ENCODE measurements around the gene ERICH6. TPM values are rescaled to one million over a fixed set of nuclear protein-coding genes. Genes with fewer than 3 reads are reported as not detected.

ERICH6 gene
- total RNA-seq, 2 experiments from 2014 or later, result 0.38 to 0.81 TPM

GRCh38 chr3:150662410-150663200 is 41.1 kb downstream of the ERICH6 start:
- no peak overlapping the region for H3K4me3 Mint-ChIP-seq
- no peaks in the 10 kb centered on the region for H3K9me3 Mint-ChIP-seq
- no peak for DNase-seq
- no peak overlapping the region for H3K27ac Mint-ChIP-seq
- H3K36me3 Mint-ChIP-seq (ENCODE audit: low read depth), result peaks cover 4% of the 10 kb centered on the region
- peaks cover 17% of the 10 kb centered on the region for H3K27me3 Mint-ChIP-seq
- ChIA-PET CTCF (no interaction called here), POLR2A (no interaction called here)
- H3K4me1 Mint-ChIP-seq, result peaks cover 29% of the 10 kb centered on the region

- no peak overlapping the region for H3K4me3 Mint-ChIP-seq
- ChIA-PET POLR2A (no interaction called here), CTCF (no interaction called here)
- no peaks in the 10 kb centered on the region for H3K36me3 Mint-ChIP-seq (ENCODE audit: low read depth)
- no peak overlapping the region for H3K27ac Mint-ChIP-seq
- peaks cover 6% of the 10 kb centered on the region for H3K4me1 Mint-ChIP-seq
- H3K27me3 Mint-ChIP-seq, result peaks cover 18% of the 10 kb centered on the region
- no peaks in the 10 kb centered on the region for H3K9me3 Mint-ChIP-seq
- no peak for DNase-seq
Measured at GRCh38 chr3:150656316-150656715, 47.4 kb downstream of the ERICH6 start.

GRCh38 chr3:150653110-150653561 is 50.6 kb downstream of the ERICH6 start:
- no peak overlapping the region for H3K27ac Mint-ChIP-seq
- no peaks in the 10 kb centered on the region for H3K9me3 Mint-ChIP-seq
- no peak for DNase-seq
- ChIA-PET POLR2A (no interaction called here), CTCF (no interaction called here)
- no peaks in the 10 kb centered on the region for H3K36me3 Mint-ChIP-seq (ENCODE audit: low read depth)
- peaks cover 4% of the 10 kb centered on the region for H3K4me1 Mint-ChIP-seq
- H3K4me3 Mint-ChIP-seq, result no peak overlapping the region
- H3K27me3 Mint-ChIP-seq, result peaks cover 18% of the 10 kb centered on the region

GRCh38 chr3:150640256-150640655 is 63.5 kb downstream of the ERICH6 start:
- Mint-ChIP-seq H3K27ac (no peak overlapping the region), H3K9me3 (no peaks in the 10 kb centered on the region), H3K27me3 (peaks cover 9% of the 10 kb centered on the region), H3K4me1 (peaks cover 28% of the 10 kb centered on the region), H3K36me3 (ENCODE audit: low read depth) (peaks cover 5% of the 10 kb centered on the region), H3K4me3 (no peak overlapping the region)
- DNase-seq, result no peak
- ChIA-PET POLR2A (interaction anchor here (1.0 kb wide), 1 partner anchor 38 kb away, joined by 3 read pairs; the partner anchor contains the start of gene SELENOT), CTCF (no interaction called here)

GRCh38 chr3:150639262-150639661 is 64.5 kb downstream of the ERICH6 start:
- no peak for DNase-seq
- H3K36me3 Mint-ChIP-seq (ENCODE audit: low read depth), result peaks cover 4% of the 10 kb centered on the region
- peaks cover 37% of the 10 kb centered on the region for H3K4me1 Mint-ChIP-seq
- ChIA-PET CTCF (no interaction called here), POLR2A (interaction anchor here (1.0 to 1.4 kb wide), 2 partner anchors 37 to 48 kb away, joined by 3 read pairs; partner anchors contain the start of gene SELENOT)
- H3K27me3 Mint-ChIP-seq, result peaks cover 8% of the 10 kb centered on the region
- no peaks in the 10 kb centered on the region for H3K9me3 Mint-ChIP-seq
- no peak overlapping the region for H3K27ac Mint-ChIP-seq
- H3K4me3 Mint-ChIP-seq, result no peak overlapping the region

GRCh38 chr3:150636258-150636657 is 67.5 kb downstream of the ERICH6 start:
- H3K4me3 Mint-ChIP-seq, result no peak overlapping the region
- H3K36me3 Mint-ChIP-seq (ENCODE audit: low read depth), result peaks cover 13% of the 10 kb centered on the region
- H3K4me1 Mint-ChIP-seq, result peaks cover 34% of the 10 kb centered on the region
- H3K27ac Mint-ChIP-seq, result no peak overlapping the region
- POLR2A ChIA-PET, result interaction anchor here (0.9 to 1.5 kb wide), 4 partner anchors 66 to 115 kb away, joined by 3 to 7 read pairs (median 4); partner anchors contain the start of genes EIF2A, ERICH6 and SERP1
- no peaks in the 10 kb centered on the region for H3K27me3 Mint-ChIP-seq
- no peak for DNase-seq
- CTCF ChIA-PET, result interaction anchor here (0.8 to 1.2 kb wide), 2 partner anchors 85 to 239 kb away, joined by 3 read pairs; no protein-coding TSS in a partner anchor
- H3K9me3 Mint-ChIP-seq, result no peaks in the 10 kb centered on the region

- DNase-seq, result no peak
Measured at GRCh38 chr3:150635526-150635925, 68.2 kb downstream of the ERICH6 start.

GRCh38 chr3:150635076-150635475 is 68.6 kb downstream of the ERICH6 start:
- ChIA-PET POLR2A (interaction anchor here (0.5 to 2.2 kb wide), 11 partner anchors 8 to 226 kb away, joined by 3 to 11 read pairs (median 4); partner anchors contain the start of genes EIF2A, ERICH6, SELENOT and SERP1), CTCF (interaction anchor here (0.6 to 1.7 kb wide), 5 partner anchors 46 to 129 kb away, joined by 3 to 4 read pairs (median 3); partner anchors contain the start of gene ERICH6)
- peaks cover 17% of the 10 kb centered on the region for H3K36me3 Mint-ChIP-seq (ENCODE audit: low read depth)
- no peaks in the 10 kb centered on the region for H3K27me3 Mint-ChIP-seq
- peaks cover 36% of the 10 kb centered on the region for H3K4me1 Mint-ChIP-seq
- no peaks in the 10 kb centered on the region for H3K9me3 Mint-ChIP-seq
- no peak overlapping the region for H3K4me3 Mint-ChIP-seq
- no peak for DNase-seq
- H3K27ac Mint-ChIP-seq, result peak overlapping the region; percentile 72

More at GRCh38 chr3:150635526-150635925, 68.2 kb downstream of the ERICH6 start:
- Mint-ChIP-seq H3K4me1 (peaks cover 35% of the 10 kb centered on the region), H3K36me3 (ENCODE audit: low read depth) (peaks cover 15% of the 10 kb centered on the region), H3K27me3 (no peaks in the 10 kb centered on the region), H3K4me3 (no peak overlapping the region), H3K9me3 (no peaks in the 10 kb centered on the region), H3K27ac (peak overlapping the region; percentile 72)
- POLR2A ChIA-PET, result interaction anchor here (0.5 to 2.2 kb wide), 11 partner anchors 9 to 226 kb away, joined by 3 to 11 read pairs (median 4); partner anchors contain the start of genes EIF2A, ERICH6, SELENOT and SERP1
- CTCF ChIA-PET, result interaction anchor here (0.6 to 1.7 kb wide), 6 partner anchors 45 to 238 kb away, joined by 3 to 4 read pairs (median 3); partner anchors contain the start of gene ERICH6

GRCh38 chr3:150631515-150632221 is 72.1 kb downstream of the ERICH6 start:
- Mint-ChIP-seq H3K4me1 (peaks cover 31% of the 10 kb centered on the region), H3K9me3 (no peaks in the 10 kb centered on the region), H3K27me3 (no peaks in the 10 kb centered on the region), H3K4me3 (no peak overlapping the region), H3K36me3 (ENCODE audit: low read depth) (peaks cover 43% of the 10 kb centered on the region), H3K27ac (no peak overlapping the region)
- CTCF ChIA-PET, result interaction anchor here (0.6 kb wide), 1 partner anchor 127 kb away, joined by 4 read pairs; no protein-coding TSS in a partner anchor
- POLR2A ChIA-PET, result interaction anchor here (0.9 to 1.6 kb wide), 3 partner anchors 29 to 89 kb away, joined by 3 to 5 read pairs (median 3); partner anchors contain the start of gene SELENOT
- DNase-seq, result no peak

- ChIA-PET CTCF (no interaction called here), POLR2A (interaction anchor here (1.4 kb wide), 1 partner anchor 8 kb away, joined by 5 read pairs; no protein-coding TSS in a partner anchor)
- H3K36me3 Mint-ChIP-seq (ENCODE audit: low read depth), result peaks cover 62% of the 10 kb centered on the region
- no peak overlapping the region for H3K27ac Mint-ChIP-seq
- H3K9me3 Mint-ChIP-seq, result no peaks in the 10 kb centered on the region
- peaks cover 9% of the 10 kb centered on the region for H3K4me1 Mint-ChIP-seq
- no peak overlapping the region for H3K4me3 Mint-ChIP-seq
- no peaks in the 10 kb centered on the region for H3K27me3 Mint-ChIP-seq
- no peak for DNase-seq
Measured at GRCh38 chr3:150627557-150627956, 76.2 kb downstream of the ERICH6 start.

GRCh38 chr3:150626148-150626930 is 77.4 kb downstream of the ERICH6 start:
- no peak for DNase-seq
- ChIA-PET CTCF (no interaction called here), POLR2A (interaction anchor here (0.7 to 1.4 kb wide), 2 partner anchors 9 to 1191 kb away, joined by 3 to 5 read pairs; no protein-coding TSS in a partner anchor)
- peaks cover 13% of the 10 kb centered on the region for H3K4me1 Mint-ChIP-seq
- no peak overlapping the region for H3K27ac Mint-ChIP-seq
- no peaks in the 10 kb centered on the region for H3K9me3 Mint-ChIP-seq
- peaks cover 62% of the 10 kb centered on the region for H3K36me3 Mint-ChIP-seq (ENCODE audit: low read depth)
- H3K4me3 Mint-ChIP-seq, result no peak overlapping the region
- no peaks in the 10 kb centered on the region for H3K27me3 Mint-ChIP-seq

- Mint-ChIP-seq H3K27ac (no peak overlapping the region), H3K9me3 (no peaks in the 10 kb centered on the region), H3K4me3 (no peak overlapping the region), H3K4me1 (peaks cover 26% of the 10 kb centered on the region), H3K27me3 (no peaks in the 10 kb centered on the region), H3K36me3 (ENCODE audit: low read depth) (peaks cover 59% of the 10 kb centered on the region)
- ChIA-PET POLR2A (no interaction called here), CTCF (no interaction called here)
- no peak for DNase-seq
Measured at GRCh38 chr3:150623945-150624344, 79.8 kb downstream of the ERICH6 start.
